ENCODE results near the gene DSC2. TPM values are rescaled to one million over a fixed set of nuclear protein-coding genes. Genes with fewer than 3 reads are reported as not detected.
A peak's percentile ranks its signal among the peaks of the same experiment; 100 is the strongest.

The DSC2 gene
- total RNA-seq, result 1 to 10 TPM; 1.9 to 3.3 (median 2.4) TPM
- 10 to 100 TPM; 10.8 to 42.1 (median 17.1) TPM for polyA plus RNA-seq

DNA sequence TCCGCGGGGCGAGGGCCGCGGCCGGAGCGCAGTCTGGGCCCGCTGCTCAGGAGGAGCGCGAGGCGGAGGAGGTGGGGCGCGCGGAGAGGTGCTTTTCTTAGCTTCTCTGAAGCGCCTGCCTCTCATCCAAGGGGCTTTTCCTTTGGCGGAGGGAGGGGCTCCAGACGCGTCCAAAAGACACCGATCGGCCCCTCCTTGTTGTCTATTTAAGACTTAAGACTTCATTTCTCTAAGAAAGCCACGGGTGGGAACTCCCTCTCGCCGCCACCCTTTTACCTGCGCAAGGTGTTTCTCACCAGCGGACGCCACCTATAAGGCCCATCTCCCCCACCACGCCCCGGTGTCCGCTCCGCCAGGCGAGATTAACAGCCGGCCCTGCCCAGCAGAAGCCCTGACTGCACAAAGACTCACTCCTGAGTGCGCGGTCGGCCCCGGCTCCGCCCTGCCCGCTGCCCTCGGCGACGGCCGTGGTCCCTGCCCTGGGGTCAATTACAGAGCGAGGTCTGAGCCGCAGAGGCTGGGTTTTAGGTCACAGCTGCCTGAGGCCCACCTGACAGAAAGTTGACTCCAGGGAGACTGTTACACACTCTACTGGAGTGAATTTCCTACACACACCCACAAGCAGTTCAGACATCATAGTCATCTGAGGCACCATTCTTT, at the start of gene DSC2:
DSC2 (minus strand) TSS at position 397 of the 660 bp plus-strand sequence. CDS start 450 bp downstream, outside the sequence.
- Histone ChIP-seq H3K27ac (peak within 1 kb of the TSS; percentile 56 to 72 (median 69)), H3K4me1 (peaks cover 0 to 8% (median 3%) of the 10 kb centered on the region in 4 donors), H3K27me3 (peaks cover 2 to 32% (median 26%) of the 10 kb centered on the region in 3 donors), H3K4me3 (peak within 1 kb of the TSS; percentile 28 to 60 (median 49)), H3K9me3 (no peaks in the 10 kb centered on the region), H3K36me3 (no peaks in the 10 kb centered on the region)
- 3 to 5% methylated on average over 44 of the region's 44 CpGs for WGBS, 2 donors
- intact Hi-C loops (cut with DNase I), result no loop called here
- DNase-seq, result no peak
- TF ChIP-seq CTCF (IDR thresholded peaks at IDR 0.05), result no peak
- peak in 1 of 2 donors; percentile 49 for TF ChIP-seq POLR2A (IDR thresholded peaks at IDR 0.05)
- peak in 1 of 4 donors; percentile 19 for TF ChIP-seq POLR2AphosphoS5 (IDR thresholded peaks at IDR 0.05)

GRCh38 chr18:31149351-31149750, 47.1 kb upstream of the DSC2 start:
- H3K36me3 ChIP-seq, result no peaks in the 10 kb centered on the region
- H3K4me1 ChIP-seq, result no peaks in the 10 kb centered on the region
- intact Hi-C loops (cut with DNase I), result no loop called here
- WGBS, 2 donors, result 69 to 84% methylated on average over 3 of the region's 3 CpGs
- no peak overlapping the region for H3K27ac ChIP-seq
- no peak overlapping the region for H3K4me3 ChIP-seq
- no peak for DNase-seq
- H3K27me3 ChIP-seq, result no peaks in the 10 kb centered on the region
- TF ChIP-seq EP300 (IDR thresholded peaks at IDR 0.05), result no peak
- no peaks in the 10 kb centered on the region for H3K9me3 ChIP-seq

- DNase-seq, result no peak
- Histone ChIP-seq H3K4me1 (no peaks in the 10 kb centered on the region), H3K36me3 (no peaks in the 10 kb centered on the region), H3K4me3 (no peak overlapping the region), H3K27me3 (no peaks in the 10 kb centered on the region), H3K9me3 (no peaks in the 10 kb centered on the region), H3K27ac (no peak overlapping the region)
- no peak for TF ChIP-seq EP300 (IDR thresholded peaks at IDR 0.05)
- 74 to 80% methylated on average over 3 of the region's 3 CpGs for WGBS, 2 donors
- intact Hi-C loops (cut with DNase I), result no loop called here
Observed at GRCh38 chr18:31148600-31148999, 46.4 kb upstream of the DSC2 start.

GRCh38 chr18:31146809-31147208, 44.6 kb upstream of the DSC2 start:
- no peak overlapping the region for H3K27ac ChIP-seq
- no peaks in the 10 kb centered on the region for H3K4me1 ChIP-seq
- H3K27me3 ChIP-seq, result no peaks in the 10 kb centered on the region
- no peaks in the 10 kb centered on the region for H3K9me3 ChIP-seq
- intact Hi-C loops (cut with DNase I), result no loop called here
- TF ChIP-seq CTCF (IDR thresholded peaks at IDR 0.05) (no peak), POLR2AphosphoS5 (IDR thresholded peaks at IDR 0.05) (no peak), EP300 (IDR thresholded peaks at IDR 0.05) (no peak), POLR2A (IDR thresholded peaks at IDR 0.05) (no peak)
- no peak for DNase-seq
- H3K36me3 ChIP-seq, result no peaks in the 10 kb centered on the region
- H3K4me3 ChIP-seq, result no peak overlapping the region

- Histone ChIP-seq H3K4me1 (no peaks in the 10 kb centered on the region), H3K27ac (no peak overlapping the region), H3K36me3 (no peaks in the 10 kb centered on the region), H3K9me3 (no peaks in the 10 kb centered on the region), H3K4me3 (no peak overlapping the region), H3K27me3 (no peaks in the 10 kb centered on the region)
- DNase-seq, result no peak
- intact Hi-C loops (cut with DNase I), result no loop called here
- 81 to 82% methylated on average over 3 of the region's 3 CpGs for WGBS, 2 donors
- TF ChIP-seq POLR2AphosphoS5 (IDR thresholded peaks at IDR 0.05) (no peak), EP300 (IDR thresholded peaks at IDR 0.05) (no peak), POLR2A (IDR thresholded peaks at IDR 0.05) (no peak), CTCF (IDR thresholded peaks at IDR 0.05) (no peak)
Observed at GRCh38 chr18:31143025-31143424, 40.8 kb upstream of the DSC2 start.

GRCh38 chr18:31138709-31139108, 36.5 kb upstream of the DSC2 start:
- intact Hi-C loops (cut with DNase I), result no loop called here
- DNase-seq, result no peak
- TF ChIP-seq POLR2A (IDR thresholded peaks at IDR 0.05) (no peak), EP300 (IDR thresholded peaks at IDR 0.05) (no peak)
- no peak overlapping the region for H3K4me3 ChIP-seq
- WGBS, 2 donors, result 76 to 78% methylated on average over 1 of the region's 1 CpG
- no peaks in the 10 kb centered on the region for H3K9me3 ChIP-seq
- no peaks in the 10 kb centered on the region for H3K36me3 ChIP-seq
- no peaks in the 10 kb centered on the region for H3K27me3 ChIP-seq
- H3K27ac ChIP-seq, result no peak overlapping the region
- no peaks in the 10 kb centered on the region for H3K4me1 ChIP-seq
